Effector memory CD4-positive, alpha-beta T cell (primary cell): Measurements from ENCODE around the gene DNAJB1.

Source experiments
- DNase-seq, 3 donors: peaks; one replicate each; pipeline ENCODE4 v3.0.0-alpha.2; 2020
- H3K27ac ChIP-seq: 2 replicates; pipeline ENCODE4 v1.7.0; 2013; ENCODE audit warnings: mild to moderate bottlenecking, low read length, moderate library complexity; ENCODE audit not compliant: insufficient read depth, poor library complexity, severe bottlenecking
- H3K27me3 ChIP-seq: replicated peaks from 2 replicates; pipeline ENCODE4 v1.7.0; 2013; ENCODE audit warnings: mild to moderate bottlenecking, low read length; ENCODE audit not compliant: insufficient read depth, control insufficient read depth, poor library complexity, severe bottlenecking
- H3K36me3 ChIP-seq: 2 replicates; pipeline ENCODE4 v1.7.0; 2013; ENCODE audit warnings: mild to moderate bottlenecking, low read length, moderate library complexity; ENCODE audit not compliant: control insufficient read depth, insufficient read depth
- H3K4me1 ChIP-seq: 2 replicates; pipeline ENCODE4 v1.7.0; 2013; ENCODE audit warnings: low read length, mild to moderate bottlenecking; ENCODE audit not compliant: control insufficient read depth, insufficient read depth, poor library complexity, severe bottlenecking
- H3K4me3 ChIP-seq: 2 replicates; pipeline ENCODE4 v1.7.0; 2013; ENCODE audit warnings: low read length, low read depth, mild to moderate bottlenecking; ENCODE audit not compliant: insufficient read depth, poor library complexity, severe bottlenecking
- H3K9me3 ChIP-seq: 2 replicates; pipeline ENCODE4 v1.7.0; 2013; ENCODE audit warnings: mild to moderate bottlenecking, low read length, moderate library complexity; ENCODE audit not compliant: control insufficient read depth

DNAJB1 gene

GRCh38 chr19:14540741-14541525, 22.7 kb upstream of the DNAJB1 start:
- peaks cover 12% of the 10 kb centered on the region for H3K36me3 ChIP-seq
- no peaks in the 10 kb centered on the region for H3K27me3 ChIP-seq
- DNase-seq: no peak
- H3K27ac ChIP-seq: no peak overlapping the region
- H3K9me3 ChIP-seq: no peaks in the 10 kb centered on the region
- H3K4me1 ChIP-seq: peaks cover 5% of the 10 kb centered on the region
- H3K4me3 ChIP-seq: no peak overlapping the region

DNA sequence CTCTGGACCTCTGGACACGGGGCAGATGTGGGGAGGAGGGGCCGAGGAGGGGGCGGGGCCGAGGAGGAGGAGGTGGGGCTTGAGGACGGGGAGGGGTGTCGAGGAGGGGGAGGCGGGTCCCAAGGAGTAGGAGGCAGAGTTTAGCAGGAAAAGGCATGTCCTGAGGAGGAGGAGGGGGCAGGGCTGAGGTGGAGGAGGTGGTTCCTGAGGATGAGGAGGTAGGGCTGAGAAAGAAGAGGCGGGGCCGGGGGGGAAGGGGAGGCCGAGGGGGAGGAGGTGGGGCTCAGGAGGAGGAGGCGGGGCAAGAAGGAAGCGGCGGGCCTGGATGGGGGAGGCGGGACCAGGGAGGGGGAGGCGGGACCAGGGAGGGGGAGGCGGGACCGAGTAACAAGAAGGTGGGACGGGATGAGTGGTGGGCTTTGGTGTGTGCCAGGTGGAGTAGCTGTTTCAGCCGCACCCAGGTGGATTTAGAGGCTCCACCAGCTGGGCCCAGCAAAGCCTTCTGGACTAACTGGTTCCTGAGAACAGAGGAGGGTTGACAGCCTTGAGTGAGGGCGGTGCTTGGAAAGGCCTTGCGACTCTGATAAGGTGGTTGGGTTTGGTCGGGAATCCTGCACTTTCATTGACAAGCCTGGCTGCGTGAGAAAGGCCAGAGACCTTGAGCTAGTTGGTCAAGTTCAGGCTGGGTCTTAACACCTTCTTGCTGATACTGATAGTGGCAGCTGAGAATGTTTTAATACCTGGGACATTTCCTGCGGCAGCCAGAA, 18.9 kb upstream of the DNAJB1 start:
- H3K4me3 ChIP-seq: no peak overlapping the region
- no peak overlapping the region for H3K27ac ChIP-seq
- peaks cover 3% of the 10 kb centered on the region for H3K36me3 ChIP-seq
- peaks cover 5% of the 10 kb centered on the region for H3K4me1 ChIP-seq
- H3K9me3 ChIP-seq: no peaks in the 10 kb centered on the region
- no peaks in the 10 kb centered on the region for H3K27me3 ChIP-seq
- DNase-seq: no peak

- Histone ChIP-seq H3K4me1 (peaks cover 28% of the 10 kb centered on the region), H3K27me3 (no peaks in the 10 kb centered on the region), H3K9me3 (no peaks in the 10 kb centered on the region), H3K4me3 (no peak overlapping the region), H3K36me3 (peaks cover 3% of the 10 kb centered on the region), H3K27ac (no peak overlapping the region)
- no peak for DNase-seq
These were observed 15.3 kb upstream of the DNAJB1 start for GRCh38 chr19:14533450-14533849.

DNA sequence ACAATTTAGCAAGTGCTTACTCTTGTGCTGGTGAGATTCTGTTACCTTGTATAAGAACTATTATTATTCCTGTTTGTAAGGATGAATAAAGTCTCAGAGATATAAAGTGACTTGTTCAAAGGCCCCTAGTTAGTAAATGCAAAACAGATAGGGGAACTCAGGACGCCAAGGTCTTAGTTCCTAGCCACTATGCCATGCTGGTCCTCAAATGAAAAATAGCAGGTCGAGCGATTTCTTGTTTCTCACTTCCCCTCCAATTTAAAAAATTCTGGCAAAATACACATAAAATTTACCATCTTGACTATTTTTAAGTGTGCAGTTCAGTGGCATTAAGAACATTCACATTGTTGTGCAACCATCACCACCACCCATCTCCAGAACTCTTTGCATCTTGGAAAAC, 12.3 kb upstream of the DNAJB1 start:
- no peaks in the 10 kb centered on the region for H3K9me3 ChIP-seq
- no peaks in the 10 kb centered on the region for H3K27me3 ChIP-seq
- DNase-seq: no peak
- peaks cover 3% of the 10 kb centered on the region for H3K36me3 ChIP-seq
- H3K4me1 ChIP-seq: peaks cover 25% of the 10 kb centered on the region
- peak overlapping the region; percentile 87 for H3K27ac ChIP-seq
- peak overlapping the region; percentile 78 for H3K4me3 ChIP-seq

GRCh38 chr19:14530005-14530348, 11.8 kb upstream of the DNAJB1 start:
- Histone ChIP-seq H3K4me1 (peaks cover 25% of the 10 kb centered on the region), H3K4me3 (peak overlapping the region; percentile 78)
- DNase-seq: no peak

GRCh38 chr19:14529254-14530004, 11.2 kb upstream of the DNAJB1 start, which contains the start of gene TECR:
Gene TECR, plus strand, starts transcription at chr19:14529594. Its CDS starts 103 bp downstream, at chr19:14529697.
- no peaks in the 10 kb centered on the region for H3K9me3 ChIP-seq
- peak within 1 kb of the TSS; percentile 87 for H3K27ac ChIP-seq
- peaks cover 25% of the 10 kb centered on the region for H3K4me1 ChIP-seq
- peaks cover 3% of the 10 kb centered on the region for H3K36me3 ChIP-seq
- DNase-seq: peak; percentile 100
- H3K27me3 ChIP-seq: no peaks in the 10 kb centered on the region
- peak within 1 kb of the TSS; percentile 78 for H3K4me3 ChIP-seq

More at GRCh38 chr19:14530005-14530348, 11.8 kb upstream of the DNAJB1 start:
- Histone ChIP-seq H3K27me3 (no peaks in the 10 kb centered on the region), H3K9me3 (no peaks in the 10 kb centered on the region), H3K36me3 (peaks cover 3% of the 10 kb centered on the region), H3K27ac (peak overlapping the region; percentile 87)

GRCh38 chr19:14528419-14529253, 10.4 kb upstream of the DNAJB1 start:
- DNase-seq: no peak
- H3K27ac ChIP-seq: peak overlapping the region; percentile 87
- no peaks in the 10 kb centered on the region for H3K9me3 ChIP-seq
- H3K4me3 ChIP-seq: peak overlapping the region; percentile 63
- H3K4me1 ChIP-seq: peaks cover 32% of the 10 kb centered on the region
- no peaks in the 10 kb centered on the region for H3K27me3 ChIP-seq
- H3K36me3 ChIP-seq: peaks cover 3% of the 10 kb centered on the region

GRCh38 chr19:14526423-14526822, 8.2 kb upstream of the DNAJB1 start:
- H3K4me3 ChIP-seq: no peak overlapping the region
- H3K27ac ChIP-seq: no peak overlapping the region

DNA sequence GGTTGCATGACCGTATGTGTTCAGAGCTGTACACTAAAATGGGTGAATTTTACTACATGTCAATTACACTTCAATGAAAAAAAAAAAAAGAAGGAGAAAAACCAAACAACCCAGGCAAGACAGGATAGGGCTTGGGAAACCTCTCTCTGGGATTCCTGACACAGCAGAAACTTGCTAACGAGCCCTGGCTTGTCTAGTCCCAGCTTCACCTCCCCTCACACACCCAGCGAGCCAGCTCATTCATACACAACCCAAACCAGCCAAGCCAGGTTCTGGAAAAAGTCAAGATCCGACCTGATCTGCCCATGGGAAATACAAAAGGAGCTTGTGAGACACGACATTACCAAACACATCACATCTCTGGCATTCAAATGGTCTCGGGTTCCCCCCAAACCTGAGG, 7.5 kb upstream of the DNAJB1 start:
- H3K27ac ChIP-seq: peak overlapping the region; percentile 10
- no peaks in the 10 kb centered on the region for H3K36me3 ChIP-seq
- no peak for DNase-seq
- no peaks in the 10 kb centered on the region for H3K27me3 ChIP-seq
- H3K4me3 ChIP-seq: no peak overlapping the region
- no peaks in the 10 kb centered on the region for H3K9me3 ChIP-seq
- H3K4me1 ChIP-seq: peaks cover 49% of the 10 kb centered on the region

More at GRCh38 chr19:14526423-14526822, 8.2 kb upstream of the DNAJB1 start:
- Histone ChIP-seq H3K4me1 (peaks cover 47% of the 10 kb centered on the region), H3K27me3 (no peaks in the 10 kb centered on the region), H3K9me3 (no peaks in the 10 kb centered on the region), H3K36me3 (no peaks in the 10 kb centered on the region)
- DNase-seq: no peak
